ENCODE data around the gene ID4. TPM values are rescaled to one million over a fixed set of nuclear protein-coding genes. Genes with fewer than 3 reads are reported as not detected.
A peak's percentile ranks its signal among the peaks of the same experiment; 100 is the strongest.

ID4 gene
- polyA plus RNA-seq, 2 of the 4 experiments (the other 2 are of a cell fraction): 2.6 to 6.1 TPM

DNA sequence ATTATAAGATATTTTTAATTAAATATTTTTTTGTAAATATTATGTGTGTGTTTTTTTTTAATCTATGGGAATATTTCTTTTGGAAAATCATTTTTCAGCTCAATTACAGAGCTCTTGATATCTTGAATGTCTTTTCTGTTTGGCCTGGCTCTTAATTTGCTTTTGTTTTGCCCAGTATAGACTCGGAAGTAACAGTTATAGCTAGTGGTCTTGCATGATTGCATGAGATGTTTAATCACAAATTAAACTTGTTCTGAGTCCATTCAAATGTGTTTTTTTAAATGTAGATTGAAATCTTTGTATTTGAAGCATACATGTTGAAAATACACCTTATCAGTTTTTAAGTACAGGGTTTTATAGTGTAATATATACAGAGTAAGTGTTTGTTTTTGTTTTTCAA is 2.6 kb downstream of the ID4 start:
- DNase-seq (ENCODE audit: low read depth in 1 of 2, low spot score in 1 of 2) (no peak), ATAC-seq (no peak), FAIRE-seq (no peak)
- CTCF ChIA-PET: no interaction called here
- POLR2A ChIA-PET: no interaction called here
- peak overlapping the region; percentile 59; the same call in 1 of the 3 replicates for H3K4me3 ChIP-seq
- H3K4me2 ChIP-seq: peak overlapping the region; percentile 85
- H3K4me1 ChIP-seq: peaks cover 19% of the 10 kb centered on the region; the same call in 2 of the 3 replicates
- H3K9me3 ChIP-seq: no peaks in the 10 kb centered on the region
- no peak overlapping the region for H3K27ac ChIP-seq
- WGBS (ENCODE audit: missing lambda C conversion rate): 68% methylated on average over 1 of the region's 1 CpG
- TF ChIP-seq FOXS1 (CRISPR knock-in tag; IDR thresholded peaks at IDR 0.05) (no peak), POLR2AphosphoS2 (conservative IDR thresholded peaks at IDR 0.05; ENCODE audit: low read length) (no peak), JUNB (IDR thresholded peaks at IDR 0.05) (no peak), JUN (IDR thresholded peaks at IDR 0.05) (no peak), HOXB13 (CRISPR knock-in tag; IDR thresholded peaks at IDR 0.05; ENCODE audit: low read depth) (no peak), MAFK (IDR thresholded peaks at IDR 0.05; ENCODE audit: partially characterized antibody) (no peak), CHD2 (IDR thresholded peaks at IDR 0.05; ENCODE audit: low read length, partially characterized antibody) (no peak)

DNA sequence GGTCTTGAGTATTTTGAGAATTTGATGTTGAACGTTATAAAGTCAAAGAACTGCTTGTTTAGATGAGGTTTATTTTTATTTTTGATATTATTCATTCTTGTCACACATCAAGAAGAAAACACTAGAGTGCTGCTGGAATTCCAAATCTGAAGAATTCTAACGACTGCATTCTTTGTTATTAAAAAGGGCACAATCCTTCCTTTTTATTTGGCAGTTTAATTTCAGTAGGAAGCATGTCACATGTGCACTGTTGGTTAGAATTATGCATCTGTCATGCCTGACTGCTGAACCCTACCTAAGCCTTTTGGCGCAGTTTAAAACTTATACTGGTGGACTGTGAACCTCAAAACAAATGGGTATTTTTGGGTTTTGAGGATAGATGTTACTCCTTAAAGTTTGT is 4.0 kb downstream of the ID4 start:
- 62% methylated on average over 3 of the region's 3 CpGs for WGBS (ENCODE audit: missing lambda C conversion rate)
- Histone ChIP-seq H3K4me3 (no peak overlapping the region), H3K9me3 (no peaks in the 10 kb centered on the region), H3K4me2 (no peak overlapping the region; the same call in 2 of the 3 replicates), H3K27ac (no peak overlapping the region), H3K4me1 (peaks cover 18% of the 10 kb centered on the region; the same call in 2 of the 3 replicates)
- ChIA-PET POLR2A (no interaction called here), CTCF (no interaction called here)
- TF ChIP-seq FOSB (CRISPR knock-in tag; IDR thresholded peaks at IDR 0.05) (no peak), RNF2 (IDR thresholded peaks at IDR 0.05; ENCODE audit: borderline replicate concordance, low read depth) (no peak), JUN (IDR thresholded peaks at IDR 0.05) (no peak), KDM1A (IDR thresholded peaks at IDR 0.05; ENCODE audit: low read depth) (no peak), JUNB (IDR thresholded peaks at IDR 0.05) (no peak), FOSL2 (IDR thresholded peaks at IDR 0.05) (no peak), FOSL2 (CRISPR knock-in tag; IDR thresholded peaks at IDR 0.05) (no peak), POLR2AphosphoS2 (conservative IDR thresholded peaks at IDR 0.05; ENCODE audit: low read length) (no peak), CBX8 (IDR thresholded peaks at IDR 0.05) (no peak), TFCP2L1 (CRISPR knock-in tag; IDR thresholded peaks at IDR 0.05) (no peak), HDAC2 (IDR thresholded peaks at IDR 0.05) (no peak), CHD4 (IDR thresholded peaks at IDR 0.05; ENCODE audit: borderline replicate concordance) (no peak), MAZ (IDR thresholded peaks at IDR 0.05; ENCODE audit: borderline replicate concordance, low read depth, low read length) (no peak), CHD2 (IDR thresholded peaks at IDR 0.05; ENCODE audit: low read length, partially characterized antibody) (no peak), GATA3 (IDR thresholded peaks at IDR 0.05; ENCODE audit: borderline replicate concordance) (no peak), TP53 (CRISPR knock-in tag; IDR thresholded peaks at IDR 0.05) (no peak), SREBF2 (IDR thresholded peaks at IDR 0.05) (no peak)
- TF ChIP-seq, protein P1, sequence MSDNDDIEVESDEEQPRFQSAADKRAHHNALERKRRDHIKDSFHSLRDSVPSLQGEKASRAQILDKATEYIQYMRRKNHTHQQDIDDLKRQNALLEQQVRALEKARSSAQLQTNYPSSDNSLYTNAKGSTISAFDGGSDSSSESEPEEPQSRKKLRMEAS (IDR thresholded peaks at IDR 0.05): no peak
- TF ChIP-seq, protein P2, sequence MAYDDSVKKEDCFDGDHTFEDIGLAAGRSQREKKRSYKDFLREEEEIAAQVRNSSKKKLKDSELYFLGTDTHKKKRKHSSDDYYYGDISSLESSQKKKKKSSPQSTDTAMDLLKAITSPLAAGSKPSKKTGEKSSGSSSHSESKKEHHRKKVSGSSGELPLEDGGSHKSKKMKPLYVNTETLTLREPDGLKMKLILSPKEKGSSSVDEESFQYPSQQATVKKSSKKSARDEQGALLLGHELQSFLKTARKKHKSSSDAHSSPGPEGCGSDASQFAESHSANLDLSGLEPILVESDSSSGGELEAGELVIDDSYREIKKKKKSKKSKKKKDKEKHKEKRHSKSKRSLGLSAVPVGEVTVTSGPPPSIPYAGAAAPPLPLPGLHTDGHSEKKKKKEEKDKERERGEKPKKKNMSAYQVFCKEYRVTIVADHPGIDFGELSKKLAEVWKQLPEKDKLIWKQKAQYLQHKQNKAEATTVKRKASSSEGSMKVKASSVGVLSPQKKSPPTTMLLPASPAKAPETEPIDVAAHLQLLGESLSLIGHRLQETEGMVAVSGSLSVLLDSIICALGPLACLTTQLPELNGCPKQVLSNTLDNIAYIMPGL (CRISPR knock-in tag; IDR thresholded peaks at IDR 0.05; ENCODE audit: borderline replicate concordance): no peak
- TF ChIP-seq, protein P3, sequence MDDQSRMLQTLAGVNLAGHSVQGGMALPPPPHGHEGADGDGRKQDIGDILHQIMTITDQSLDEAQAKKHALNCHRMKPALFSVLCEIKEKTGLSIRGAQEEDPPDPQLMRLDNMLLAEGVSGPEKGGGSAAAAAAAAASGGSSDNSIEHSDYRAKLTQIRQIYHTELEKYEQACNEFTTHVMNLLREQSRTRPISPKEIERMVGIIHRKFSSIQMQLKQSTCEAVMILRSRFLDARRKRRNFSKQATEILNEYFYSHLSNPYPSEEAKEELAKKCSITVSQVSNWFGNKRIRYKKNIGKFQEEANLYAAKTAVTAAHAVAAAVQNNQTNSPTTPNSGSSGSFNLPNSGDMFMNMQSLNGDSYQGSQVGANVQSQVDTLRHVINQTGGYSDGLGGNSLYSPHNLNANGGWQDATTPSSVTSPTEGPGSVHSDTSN (IDR thresholded peaks at IDR 0.05): no peak
- ATAC-seq (no peak), DNase-seq (ENCODE audit: low read depth in 1 of 2, low spot score in 1 of 2) (no peak), FAIRE-seq (no peak)

DNA sequence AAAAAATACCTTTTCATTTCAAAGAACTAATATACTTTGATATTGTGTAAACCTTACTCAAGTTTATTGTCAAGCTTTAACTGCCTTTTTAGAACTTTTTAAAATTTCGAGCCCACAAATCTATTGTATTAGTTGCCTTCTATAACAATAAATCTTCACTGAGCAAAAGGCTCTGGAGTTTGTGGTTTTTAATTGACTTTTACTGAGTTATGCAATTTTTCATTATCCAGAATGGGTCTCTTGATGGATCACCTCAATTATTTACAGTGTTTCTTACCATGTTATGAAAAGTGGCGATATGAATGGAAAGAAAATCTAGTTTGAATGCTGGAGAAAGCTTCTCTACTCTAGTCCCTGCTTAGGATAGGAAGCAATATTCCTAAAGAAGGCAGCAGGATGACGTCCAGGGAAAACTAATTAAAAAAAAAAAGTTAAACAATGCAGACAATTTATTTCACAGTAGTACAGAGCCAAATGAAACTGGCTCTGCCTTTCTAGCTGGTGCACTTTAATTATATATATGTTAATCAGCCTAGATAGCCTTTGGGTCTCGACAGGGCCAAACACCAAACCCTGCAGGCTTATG is 5.0 kb downstream of the ID4 start:
- ChIA-PET POLR2A (no interaction called here), CTCF (no interaction called here)
- DNase-seq (ENCODE audit: low read depth in 1 of 2, low spot score in 1 of 2) (no peak), ATAC-seq (no peak), FAIRE-seq (no peak)
- Histone ChIP-seq H3K27ac (no peak overlapping the region), H3K4me1 (peaks cover 16% of the 10 kb centered on the region; the same call in 2 of the 3 replicates), H3K4me3 (no peak overlapping the region), H3K4me2 (no peak overlapping the region), H3K9me3 (no peaks in the 10 kb centered on the region)
- 46% methylated on average over 4 of the region's 4 CpGs for WGBS (ENCODE audit: missing lambda C conversion rate)
- no peak for TF ChIP-seq KDM1A (IDR thresholded peaks at IDR 0.05; ENCODE audit: low read depth)
- no peak for TF ChIP-seq EHF (CRISPR knock-in tag; IDR thresholded peaks at IDR 0.05)
- TF ChIP-seq, protein P2 (CRISPR knock-in tag; IDR thresholded peaks at IDR 0.05; ENCODE audit: borderline replicate concordance): no peak
- TF ChIP-seq, protein P1 (IDR thresholded peaks at IDR 0.05): no peak
- TF ChIP-seq, protein P4, sequence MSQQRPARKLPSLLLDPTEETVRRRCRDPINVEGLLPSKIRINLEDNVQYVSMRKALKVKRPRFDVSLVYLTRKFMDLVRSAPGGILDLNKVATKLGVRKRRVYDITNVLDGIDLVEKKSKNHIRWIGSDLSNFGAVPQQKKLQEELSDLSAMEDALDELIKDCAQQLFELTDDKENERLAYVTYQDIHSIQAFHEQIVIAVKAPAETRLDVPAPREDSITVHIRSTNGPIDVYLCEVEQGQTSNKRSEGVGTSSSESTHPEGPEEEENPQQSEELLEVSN (IDR thresholded peaks at IDR 0.05; ENCODE audit: borderline replicate concordance, low read depth): no peak
- no peak for TF ChIP-seq CEBPB (IDR thresholded peaks at IDR 0.05)
- TF ChIP-seq CHD4 (IDR thresholded peaks at IDR 0.05; ENCODE audit: borderline replicate concordance): no peak
- no peak for TF ChIP-seq POLR2A (IDR thresholded peaks at IDR 0.05; ENCODE audit: low read length)
- TF ChIP-seq PHF8 (IDR thresholded peaks at IDR 0.05; ENCODE audit: borderline replicate concordance, low read depth): no peak
- no peak for TF ChIP-seq RNF2 (IDR thresholded peaks at IDR 0.05; ENCODE audit: borderline replicate concordance, low read depth)
- TF ChIP-seq HOXB5 (CRISPR knock-in tag; IDR thresholded peaks at IDR 0.05): no peak
- no peak for TF ChIP-seq ZFP36 (IDR thresholded peaks at IDR 0.05; ENCODE audit: borderline replicate concordance, partially characterized antibody)
